ENCODE data around the gene WSCD1.

Gene WSCD1

DNA sequence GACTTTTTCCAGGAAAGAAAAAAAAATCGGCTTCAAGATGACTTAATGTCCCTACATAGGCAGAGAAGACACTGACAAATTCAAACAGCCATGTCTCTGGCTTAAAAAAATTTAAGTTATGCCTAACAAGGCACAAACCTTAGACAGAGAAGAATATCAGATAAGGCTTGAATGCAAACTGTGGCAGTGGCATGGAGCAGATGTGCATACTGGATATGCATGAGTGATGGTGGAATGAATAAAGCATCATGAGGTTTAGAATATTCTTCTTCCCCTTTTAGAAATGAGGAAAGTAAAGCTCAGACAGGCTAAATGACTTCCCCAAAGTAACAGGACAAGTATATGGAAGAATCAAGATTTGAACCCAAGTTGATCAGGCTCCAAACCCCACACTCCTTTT lies 23.2 kb upstream of the WSCD1 start:
- TF ChIP-seq POLR2AphosphoS5 (IDR thresholded peaks at IDR 0.05; ENCODE audit: low read depth, low read length) (no peak), TAF1 (IDR thresholded peaks at IDR 0.05; ENCODE audit: borderline replicate concordance, insufficient read depth, low read length) (no peak), SIN3A (IDR thresholded peaks at IDR 0.05; ENCODE audit: borderline replicate concordance, insufficient read depth, low read length) (no peak)
- TF ChIP-seq, protein P1, sequence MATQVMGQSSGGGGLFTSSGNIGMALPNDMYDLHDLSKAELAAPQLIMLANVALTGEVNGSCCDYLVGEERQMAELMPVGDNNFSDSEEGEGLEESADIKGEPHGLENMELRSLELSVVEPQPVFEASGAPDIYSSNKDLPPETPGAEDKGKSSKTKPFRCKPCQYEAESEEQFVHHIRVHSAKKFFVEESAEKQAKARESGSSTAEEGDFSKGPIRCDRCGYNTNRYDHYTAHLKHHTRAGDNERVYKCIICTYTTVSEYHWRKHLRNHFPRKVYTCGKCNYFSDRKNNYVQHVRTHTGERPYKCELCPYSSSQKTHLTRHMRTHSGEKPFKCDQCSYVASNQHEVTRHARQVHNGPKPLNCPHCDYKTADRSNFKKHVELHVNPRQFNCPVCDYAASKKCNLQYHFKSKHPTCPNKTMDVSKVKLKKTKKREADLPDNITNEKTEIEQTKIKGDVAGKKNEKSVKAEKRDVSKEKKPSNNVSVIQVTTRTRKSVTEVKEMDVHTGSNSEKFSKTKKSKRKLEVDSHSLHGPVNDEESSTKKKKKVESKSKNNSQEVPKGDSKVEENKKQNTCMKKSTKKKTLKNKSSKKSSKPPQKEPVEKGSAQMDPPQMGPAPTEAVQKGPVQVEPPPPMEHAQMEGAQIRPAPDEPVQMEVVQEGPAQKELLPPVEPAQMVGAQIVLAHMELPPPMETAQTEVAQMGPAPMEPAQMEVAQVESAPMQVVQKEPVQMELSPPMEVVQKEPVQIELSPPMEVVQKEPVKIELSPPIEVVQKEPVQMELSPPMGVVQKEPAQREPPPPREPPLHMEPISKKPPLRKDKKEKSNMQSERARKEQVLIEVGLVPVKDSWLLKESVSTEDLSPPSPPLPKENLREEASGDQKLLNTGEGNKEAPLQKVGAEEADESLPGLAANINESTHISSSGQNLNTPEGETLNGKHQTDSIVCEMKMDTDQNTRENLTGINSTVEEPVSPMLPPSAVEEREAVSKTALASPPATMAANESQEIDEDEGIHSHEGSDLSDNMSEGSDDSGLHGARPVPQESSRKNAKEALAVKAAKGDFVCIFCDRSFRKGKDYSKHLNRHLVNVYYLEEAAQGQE (IDR thresholded peaks at IDR 0.05; ENCODE audit: insufficient read depth in 1 of 2, low read depth in 2 of 2, low read length in 2 of 2), result no peak

DNA sequence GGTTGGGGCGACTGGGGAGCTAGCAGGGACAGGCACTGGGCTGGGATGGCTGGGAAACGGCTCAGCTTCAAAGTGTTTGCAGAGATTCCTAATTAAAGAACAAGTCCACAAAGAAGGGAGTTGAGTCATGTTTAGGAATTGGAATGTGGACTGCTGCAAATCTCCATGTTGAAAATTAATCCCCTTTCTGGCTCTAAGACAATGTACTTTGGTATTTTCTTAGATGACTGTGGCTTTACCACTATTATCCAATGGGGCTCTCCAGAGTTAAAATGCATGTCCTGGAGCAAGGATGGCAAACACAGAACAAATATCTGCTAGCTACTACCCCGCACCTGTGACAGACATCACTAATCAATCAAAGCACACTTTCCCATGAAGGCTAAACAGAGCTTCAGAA lies 22.2 kb upstream of the WSCD1 start:
- no peak for TF ChIP-seq POLR2AphosphoS5 (IDR thresholded peaks at IDR 0.05; ENCODE audit: low read depth, low read length)

DNA sequence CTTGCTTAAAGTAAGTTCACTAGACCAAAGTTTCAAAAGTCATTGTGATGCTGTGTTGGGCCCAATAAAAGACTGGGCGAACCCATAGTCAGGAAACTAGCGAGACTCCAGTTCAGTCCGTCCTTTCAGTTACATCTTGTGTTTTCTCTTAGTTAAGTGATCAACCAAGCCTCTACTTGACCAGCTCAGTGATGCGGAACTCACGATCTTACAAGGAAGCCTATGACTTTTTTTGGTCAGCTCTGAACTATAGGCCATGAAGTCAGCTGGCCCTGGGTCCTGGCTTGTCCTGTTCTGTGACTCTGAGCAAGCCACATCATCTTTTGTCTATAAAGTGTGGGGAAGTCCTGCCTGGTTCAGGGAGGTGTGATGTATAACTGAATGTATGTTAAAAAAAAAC lies 21.7 kb upstream of the WSCD1 start:
- TF ChIP-seq POLR2AphosphoS5 (IDR thresholded peaks at IDR 0.05; ENCODE audit: low read depth, low read length) (no peak), SIN3A (IDR thresholded peaks at IDR 0.05; ENCODE audit: borderline replicate concordance, insufficient read depth, low read length) (no peak)

DNA sequence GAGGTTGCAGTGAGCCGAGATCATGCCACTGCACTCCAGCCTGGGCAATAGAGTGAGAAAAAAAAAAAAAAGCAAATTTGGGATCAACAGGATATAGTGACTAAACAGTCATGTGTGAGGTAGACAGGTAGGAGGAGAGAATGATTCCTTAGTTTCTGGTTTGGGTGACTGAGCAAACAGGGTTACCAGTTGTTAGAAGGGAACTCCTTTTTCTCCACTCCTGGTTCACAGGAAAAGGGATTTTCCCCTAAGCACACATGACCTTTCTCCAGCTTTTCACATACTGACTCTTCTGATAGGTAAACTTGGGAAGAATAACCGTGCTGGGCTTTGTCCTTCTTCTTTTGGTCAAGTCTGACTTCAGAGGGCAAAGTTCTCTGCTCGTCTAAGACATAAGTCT lies 17.3 kb upstream of the WSCD1 start:
- TF ChIP-seq SIN3A (IDR thresholded peaks at IDR 0.05; ENCODE audit: borderline replicate concordance, insufficient read depth, low read length), result no peak
- TF ChIP-seq, protein P1 (IDR thresholded peaks at IDR 0.05; ENCODE audit: insufficient read depth in 1 of 2, low read depth in 2 of 2, low read length in 2 of 2), result no peak
- no peak for TF ChIP-seq TAF1 (IDR thresholded peaks at IDR 0.05; ENCODE audit: borderline replicate concordance, insufficient read depth, low read length)
- no peak for TF ChIP-seq FOXP2 (optimal IDR thresholded peaks at IDR 0.05; ENCODE audit: borderline replicate concordance, extremely low read depth, extremely low read length, insufficient read depth)
- no peak for TF ChIP-seq POLR2AphosphoS5 (IDR thresholded peaks at IDR 0.05; ENCODE audit: low read depth, low read length)

DNA sequence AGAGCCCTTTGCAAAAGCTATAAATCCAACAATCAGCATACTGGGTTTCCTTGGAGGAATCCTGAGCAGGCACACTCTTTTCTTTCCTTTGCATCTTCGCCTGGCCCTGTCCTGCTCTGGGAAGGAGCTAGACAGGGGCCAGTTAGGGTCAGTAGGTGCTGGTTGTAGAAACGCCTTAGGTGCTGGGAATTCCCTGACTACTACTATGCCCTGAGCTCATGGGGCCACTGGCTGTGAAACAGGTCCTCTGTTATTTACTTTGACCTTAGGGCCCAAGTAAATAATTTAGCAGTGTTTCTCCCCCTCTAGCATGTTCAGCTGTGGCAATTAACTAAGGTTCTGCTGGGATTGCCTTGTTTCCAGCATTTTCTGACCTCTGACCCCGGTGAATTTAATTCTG lies 15.8 kb upstream of the WSCD1 start:
- TF ChIP-seq TAF1 (IDR thresholded peaks at IDR 0.05; ENCODE audit: borderline replicate concordance, insufficient read depth, low read length) (no peak), POLR2AphosphoS5 (IDR thresholded peaks at IDR 0.05; ENCODE audit: low read depth, low read length) (no peak), SIN3A (IDR thresholded peaks at IDR 0.05; ENCODE audit: borderline replicate concordance, insufficient read depth, low read length) (no peak), FOXP2 (optimal IDR thresholded peaks at IDR 0.05; ENCODE audit: borderline replicate concordance, extremely low read depth, extremely low read length, insufficient read depth) (no peak)
- TF ChIP-seq, protein P1 (IDR thresholded peaks at IDR 0.05; ENCODE audit: insufficient read depth in 1 of 2, low read depth in 2 of 2, low read length in 2 of 2), result no peak

DNA sequence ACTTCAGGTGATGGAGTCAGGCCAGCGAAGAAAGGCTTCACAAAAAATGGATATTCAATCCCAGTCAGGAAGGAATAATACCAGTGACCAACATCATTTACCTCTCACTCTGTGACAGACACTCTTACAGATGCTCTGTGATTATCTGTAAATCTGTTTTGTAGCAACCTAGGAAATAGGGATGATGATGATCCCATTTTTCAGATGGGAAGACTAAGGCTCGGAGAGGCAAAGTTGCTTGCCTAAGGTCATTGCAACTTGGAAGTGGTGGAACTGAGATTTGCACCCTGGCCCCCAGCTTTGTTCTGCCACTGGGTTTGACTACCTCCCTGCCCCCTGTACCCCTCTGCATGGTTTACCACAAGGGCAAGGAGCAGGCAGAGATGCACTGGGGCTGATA lies 14.1 kb upstream of the WSCD1 start:
- TF ChIP-seq, protein P1 (IDR thresholded peaks at IDR 0.05; ENCODE audit: insufficient read depth in 1 of 2, low read depth in 2 of 2, low read length in 2 of 2), result no peak
- no peak for TF ChIP-seq POLR2AphosphoS5 (IDR thresholded peaks at IDR 0.05; ENCODE audit: low read depth, low read length)
- no peak for TF ChIP-seq SIN3A (IDR thresholded peaks at IDR 0.05; ENCODE audit: borderline replicate concordance, insufficient read depth, low read length)
- no peak for TF ChIP-seq TAF1 (IDR thresholded peaks at IDR 0.05; ENCODE audit: borderline replicate concordance, insufficient read depth, low read length)
- TF ChIP-seq FOXP2 (optimal IDR thresholded peaks at IDR 0.05; ENCODE audit: borderline replicate concordance, extremely low read depth, extremely low read length, insufficient read depth), result no peak
